GM10266 (cell line): ENCODE results near the gene TMEM132C.

ENCODE experiments used
- DNase-seq: peaks from one replicate; pipeline ENCODE4 v3.0.0; 2012; ENCODE audit errors: extremely low spot score
- CTCF ChIP-seq: IDR thresholded peaks from 2 replicates; pipeline ENCODE4 v1.5.1; 2012; ENCODE audit warnings: mild to moderate bottlenecking, low read depth; ENCODE audit not compliant: control insufficient read depth, insufficient read depth; ENCODE audit errors: missing control alignments

TMEM132C gene

GRCh38 chr12:128617304-128617833 is 350.4 kb downstream of the TMEM132C start:
- no peak for TF ChIP-seq CTCF
- DNase-seq: no peak

DNA sequence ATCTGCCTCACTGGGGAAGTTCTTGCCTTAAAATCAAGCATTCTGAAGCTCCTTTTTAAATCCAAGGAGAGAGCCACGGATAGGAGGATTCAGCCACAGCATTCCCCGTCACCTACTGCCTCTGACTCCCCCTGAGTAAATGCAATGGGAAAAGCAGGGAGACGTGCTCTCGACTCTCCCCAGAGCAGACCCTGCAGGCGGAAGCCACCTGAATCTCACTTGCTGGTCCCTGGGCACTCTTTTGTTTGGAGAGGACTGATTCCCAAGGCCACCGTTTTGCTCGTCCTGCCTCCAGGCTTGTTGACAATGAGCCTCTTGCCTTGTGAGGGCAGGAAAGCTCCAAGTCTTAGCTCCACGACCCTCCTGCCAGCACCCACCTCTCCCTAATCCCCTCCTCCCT is 352.3 kb downstream of the TMEM132C start:
- TF ChIP-seq CTCF: no peak
- DNase-seq: no peak

DNA sequence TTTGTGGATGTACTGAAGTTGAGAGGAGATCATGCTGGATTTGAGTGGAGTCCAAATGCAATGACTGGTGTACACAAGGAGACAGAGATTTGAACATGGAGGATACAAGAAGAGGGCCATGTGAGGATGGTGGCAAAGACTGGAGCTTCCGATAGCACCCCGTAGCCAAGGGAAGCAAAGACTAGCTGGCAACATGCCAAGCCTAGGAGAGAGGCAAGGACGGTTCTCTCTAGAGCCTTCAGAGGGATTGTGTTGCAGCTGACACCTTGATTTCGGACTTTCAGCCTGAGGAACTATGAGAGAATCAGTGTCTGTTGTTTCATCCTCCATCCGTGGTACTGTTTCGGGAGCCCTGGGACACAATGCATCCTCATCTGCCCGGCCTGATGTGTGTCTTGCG is 354.3 kb downstream of the TMEM132C start:
- no peak for DNase-seq
- TF ChIP-seq CTCF: no peak

DNA sequence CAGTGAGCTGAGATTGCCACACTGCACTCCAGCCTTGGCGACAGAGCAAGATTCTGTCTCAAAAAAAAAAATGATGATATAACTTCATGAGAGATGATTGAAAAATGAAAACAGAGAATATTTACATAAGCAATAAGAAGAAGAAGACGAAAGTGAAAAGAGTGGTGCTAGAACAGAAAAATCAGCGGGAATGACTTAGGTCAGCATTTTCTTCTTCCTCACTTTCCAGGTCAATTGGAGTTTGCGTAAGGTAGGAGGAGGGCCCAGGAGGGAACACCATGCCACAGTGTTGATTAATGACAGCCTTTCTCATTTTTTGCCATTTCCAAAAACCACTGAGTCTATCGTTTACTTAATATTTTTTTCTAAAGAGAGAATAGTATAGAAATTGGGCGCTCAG is 356.8 kb downstream of the TMEM132C start:
- no peak for TF ChIP-seq CTCF
- no peak for DNase-seq

DNA sequence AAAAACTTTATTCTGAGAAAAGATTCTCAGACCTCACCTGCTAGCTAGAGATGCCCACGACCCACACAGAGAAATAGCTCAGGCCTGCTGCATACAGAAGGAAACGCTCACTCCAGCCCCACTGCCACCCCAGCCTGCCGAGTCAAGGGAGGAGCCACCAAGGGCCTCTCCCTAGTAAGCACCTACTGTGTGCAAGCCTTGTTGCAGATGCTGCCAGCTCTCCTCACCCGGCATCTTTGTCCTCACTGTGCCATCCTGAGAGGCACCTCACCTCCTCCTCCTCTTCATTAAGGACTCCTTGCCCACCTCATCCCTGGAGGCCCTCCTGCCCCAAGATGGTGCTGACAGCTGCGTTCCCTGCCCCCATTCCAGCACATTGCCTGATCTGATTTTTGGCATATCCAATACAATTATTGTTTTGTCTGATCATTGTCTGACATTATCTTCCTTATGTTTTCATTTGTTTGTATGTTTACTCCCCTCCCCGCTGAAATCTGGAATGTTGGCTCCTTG is 359.9 kb downstream of the TMEM132C start:
- TF ChIP-seq CTCF: no peak
- no peak for DNase-seq

GRCh38 chr12:128627659-128628058 is 360.7 kb downstream of the TMEM132C start:
- no peak for TF ChIP-seq CTCF
- no peak for DNase-seq

DNA sequence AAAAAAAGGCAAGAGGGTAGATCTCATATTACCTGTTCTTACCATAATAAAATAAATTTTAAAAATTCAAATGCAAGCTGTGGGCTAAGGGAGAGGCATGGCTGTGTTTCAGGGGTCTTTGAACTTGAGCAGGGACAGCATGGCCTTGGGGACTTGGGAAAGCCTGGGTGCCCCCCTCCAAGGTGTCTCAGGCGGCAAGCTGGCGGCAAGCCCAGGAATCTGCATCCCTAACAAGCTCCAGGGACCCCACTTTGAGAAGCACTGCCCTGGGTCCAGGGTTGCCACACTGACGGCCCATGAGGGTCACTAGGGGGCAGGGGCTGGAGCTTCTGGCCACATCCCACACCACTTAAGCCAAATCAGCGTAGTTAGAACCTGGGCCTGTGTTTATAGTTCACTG is 363.0 kb downstream of the TMEM132C start:
- no peak for TF ChIP-seq CTCF
- DNase-seq: no peak
